HepG2 (cell line): Measurements from ENCODE around the gene BACH2. TPM values are rescaled to one million over a fixed set of nuclear protein-coding genes. Genes with fewer than 3 reads are reported as not detected.

Experiments
- ATAC-seq: fragments of 200-7000 bp; cut with Tn5 transposase; 3 replicates; pipeline ENCODE4 v1.9.1; 2020; ENCODE audit warnings: mild to moderate bottlenecking, moderate library complexity
- BruUV-seq: library from RNA; stranded (reverse); fragments of 400-500 nt; replicated peaks from 2 replicates; lab custom pipeline; 2021; lab: Mats Ljungman, UMichigan
- CTCF ChIA-PET: fragments of 300-600 bp; formaldehyde crosslinking; extraction: SDS; loops from one replicate; lab custom pipeline; 2021; ENCODE audit warnings: low total read pairs, inconsistent platforms, low intra/inter-chr PET ratio; lab: Yijun Ruan, JAX
- POLR2A ChIA-PET: fragments of 350-600 bp; sonication (Branson Sonifier 250); formaldehyde crosslinking; loops from one replicate; lab custom pipeline; 2020; ENCODE audit warnings: antibody characterized with exemption, inconsistent platforms; lab: Yijun Ruan, JAX
- DNase-seq: peaks from one replicate; pipeline ENCODE4 v3.0.0-alpha.2; 2015; ENCODE audit warnings: low spot score
- FAIRE-seq: peaks from 3 replicates; lab custom pipeline; 2011; peaks lifted over from hg19 to GRCh38; lab: Jason Lieb, UNC
- H2AFZ ChIP-seq: one replicate; pipeline ENCODE4 v1.6.1; 2011; ENCODE audit warnings: low read length, inconsistent platforms
- H3K27ac ChIP-seq: fragments of 300-600 bp; 3 replicates; pipeline ENCODE4 v1.8.0; 2011; ENCODE audit warnings: mixed run types, mild to moderate bottlenecking, mixed read lengths, low read length, inconsistent platforms; ENCODE audit not compliant: insufficient read depth; ENCODE audit errors: extremely low read length
- H3K27me3 ChIP-seq, 2 experiments: fragments of 200-600 bp in 1 of 2; 2 replicates in 1 of 2; 3 replicates in 1 of 2; pipeline versions ENCODE4 v1.6.0 to v1.8.0; 2011; ENCODE audit warnings: low read length in 2 of 2, mild to moderate bottlenecking in 2 of 2, moderate library complexity in 2 of 2, inconsistent platforms in 1 of 2; ENCODE audit not compliant: insufficient read depth in 2 of 2, control insufficient read depth in 1 of 2
- H3K36me3 ChIP-seq, 2 experiments: fragments of 200-600 bp in 1 of 2; replicated peaks in 1 of 2; 2 replicates in 1 of 2; 3 replicates in 1 of 2; pipeline versions ENCODE4 v1.5.1 to v1.8.0; 2011; ENCODE audit warnings: low read length in 2 of 2, inconsistent platforms in 1 of 2; ENCODE audit not compliant: insufficient read depth in 2 of 2, control insufficient read depth in 1 of 2
- H3K4me1 ChIP-seq: 2 replicates; pipeline ENCODE4 v1.5.1; 2012; ENCODE audit warnings: low read length, inconsistent platforms; ENCODE audit not compliant: insufficient read depth
- H3K4me2 ChIP-seq: 2 replicates; pipeline ENCODE4 v1.6.0; 2011; ENCODE audit warnings: low read depth, low read length, inconsistent platforms
- H3K4me3 ChIP-seq, 3 experiments: fragments of 200-600 bp in 1 of 3; sonication (generic), shearing (Covaris generic) in 1 of 3; replicated peaks in 1 of 3; 2 replicates each; pipeline ENCODE4 v1.5.1; 2011 to 2016; ENCODE audit warnings: low read length in 3 of 3, inconsistent platforms in 2 of 3, low read depth in 2 of 3, mild to moderate bottlenecking in 2 of 3, control low read depth in 1 of 3, mixed read lengths in 1 of 3; ENCODE audit not compliant: insufficient read depth in 1 of 3
- H3K79me2 ChIP-seq: one replicate; pipeline ENCODE4 v1.6.1; 2011; ENCODE audit warnings: low read length, inconsistent platforms; ENCODE audit not compliant: insufficient read depth
- H3K9ac ChIP-seq: 2 replicates; pipeline ENCODE4 v1.6.0; 2011; ENCODE audit warnings: mild to moderate bottlenecking, low read depth, low read length, inconsistent platforms; ENCODE audit not compliant: insufficient read depth
- H3K9me3 ChIP-seq: 2 replicates; pipeline ENCODE4 v1.5.1; 2012; ENCODE audit warnings: mild to moderate bottlenecking, low read length
- H4K20me1 ChIP-seq: 2 replicates; pipeline ENCODE4 v1.6.0; 2011; ENCODE audit warnings: inconsistent platforms, mild to moderate bottlenecking, low read length, moderate library complexity; ENCODE audit not compliant: insufficient read depth
- CBFB ChIP-seq: sonication (generic); formaldehyde crosslinking; IDR thresholded peaks from 2 replicates; pipeline ENCODE4 v1.4.0; 2020; ENCODE audit warnings: missing genetic modification reagents
- CTCF ChIP-seq: sonication (generic); formaldehyde crosslinking; IDR thresholded peaks from 2 replicates; pipeline ENCODE4 v1.5.0; 2020; ENCODE audit warnings: mild to moderate bottlenecking, missing genetic modification reagents, moderate library complexity
- SRY ChIP-seq: sonication (generic); formaldehyde crosslinking; IDR thresholded peaks from 2 replicates; pipeline ENCODE4 v1.8.0; 2022; ENCODE audit warnings: mild to moderate bottlenecking, missing genetic modification reagents
- STAG1 ChIP-seq: sonication (generic); formaldehyde crosslinking; IDR thresholded peaks from 2 replicates; pipeline ENCODE4 v1.4.0; 2020; ENCODE audit warnings: missing genetic modification reagents
- ZNF552 ChIP-seq: sonication (generic); formaldehyde crosslinking; IDR thresholded peaks from 2 replicates; pipeline ENCODE4 v1.9.0; 2022; ENCODE audit warnings: missing genetic modification reagents, mild to moderate bottlenecking, borderline replicate concordance
- ZNF629 ChIP-seq: sonication (generic); formaldehyde crosslinking; conservative IDR thresholded peaks from 2 replicates; pipeline ENCODE4 v1.5.0; 2020; ENCODE audit warnings: missing genetic modification reagents
- WGBS: methylation state at CpG from one replicate; pipeline ENCODE4 v1.1.6; 2017; ENCODE audit warnings: low lambda C conversion rate; 5-methylcytosine and 5-hydroxymethylcytosine counted together
- in situ Hi-C: cut with HindIII; loops from 2 replicates; pipeline ENCODE4 v1.10.0; 2017; ENCODE audit warnings: low pct_unique_long_range_greater_than_20kb; ENCODE audit not compliant: extremely low pct_ligation_motif_present
- intact Hi-C: fragments of 100-400 bp; cut with micrococcal nuclease; formaldehyde crosslinking; loops from one replicate; pipeline ENCODE4 v1.10.0; 2022; ENCODE audit not compliant: unreplicated experiment
- polyA plus RNA-seq, 8 experiments: library from polyadenylated mRNA; depleted of rRNA in 3 of 8; stranded (reverse) in 7 of 8; unstranded in 1 of 8; fragments of >200 nt; fragmentation: Illumina TruSeq in 4 of 8; extraction: Trizol in 4 of 8; gene quantifications; 2 replicates each; pipeline versions ENCODE4 v1.2.1 to v1.2.3, GENCODE V29; 2011 to 2016; ENCODE audit warnings: low read depth in 4 of 8, missing spikeins in 1 of 8, mixed read lengths in 1 of 8; ENCODE audit not compliant: insufficient read depth in 1 of 8
- total RNA-seq, 5 experiments: library from RNA; depleted of rRNA; stranded (reverse); fragments of >200 nt; fragmentation: Illumina TruSeq; extraction: Trizol; gene quantifications; 2 replicates each; pipeline ENCODE4 v1.2.3, GENCODE V29; 2016; ENCODE audit warnings: low read depth in 1 of 5

BACH2 gene
- total and polyA plus RNA-seq, 2 of the 13 experiments (the other 11 are each of a cell fraction or from before 2014, with no cell fraction given) = 0.01 TPM; not detected in 1

DNA sequence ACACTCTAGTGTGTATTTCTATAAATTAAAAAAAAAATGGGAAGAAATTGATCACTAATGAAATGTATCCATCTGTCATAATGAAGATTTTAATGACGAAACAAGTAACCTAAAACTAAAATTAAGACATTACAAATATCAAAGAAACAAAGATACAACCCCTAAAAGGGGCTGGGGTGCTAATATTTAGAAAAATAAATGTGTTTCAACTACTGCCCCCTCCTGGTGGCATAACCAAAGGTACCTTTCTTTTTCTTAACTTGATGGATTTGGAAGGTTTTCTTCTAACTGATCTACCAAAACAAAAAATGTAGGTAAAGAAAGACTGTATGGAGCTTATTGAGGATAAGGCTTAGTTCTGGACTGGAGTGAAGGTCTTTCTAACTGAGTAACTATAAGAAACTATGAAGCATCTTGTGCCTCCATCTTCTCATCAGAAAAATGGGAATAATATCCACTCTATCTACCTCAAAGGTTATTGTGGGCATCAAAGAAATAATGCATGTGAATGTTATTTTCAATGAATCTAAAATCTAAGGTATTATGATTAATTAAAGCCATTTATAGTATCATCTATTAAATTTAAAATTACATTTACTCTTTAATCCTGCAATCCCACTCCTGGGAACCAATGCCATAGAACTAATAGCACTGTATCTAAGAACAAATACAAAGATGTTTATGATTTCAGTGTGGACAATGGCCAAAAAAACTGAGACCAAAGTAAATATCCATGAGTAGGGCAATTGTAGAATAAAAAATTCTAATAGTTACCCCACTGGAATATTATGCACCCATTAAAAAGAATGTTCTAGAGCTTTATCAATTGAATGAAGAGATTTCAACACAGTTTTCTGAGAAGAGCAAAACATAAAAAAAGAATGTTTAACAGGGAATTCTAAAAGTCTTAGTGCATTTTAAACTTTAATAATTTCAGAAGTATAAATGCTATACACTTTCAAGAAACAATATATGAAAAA is 117.2 kb downstream of the BACH2 start:
- BruUV-seq = no TSS peak
- ChIA-PET CTCF (interaction anchor here (1.3 kb wide), 1 partner anchor 239 kb away, joined by 6 read pairs; no protein-coding TSS in a partner anchor), POLR2A (no interaction called here)
- H3K79me2 ChIP-seq = no peaks in the 10 kb centered on the region
- H3K27ac ChIP-seq = no peak overlapping the region
- ATAC-seq (no peak), DNase-seq (no peak), FAIRE-seq (no peak)
- no peaks in the 10 kb centered on the region for H4K20me1 ChIP-seq
- intact Hi-C loops = loop anchor here (2.0 to 10.0 kb wide), 2 partner anchors 205 to 239 kb away; no protein-coding TSS in a partner anchor
- 0% methylated on average over 1 of the region's 1 CpG for WGBS
- H3K9ac ChIP-seq = no peak overlapping the region
- no peaks in the 10 kb centered on the region for H3K9me3 ChIP-seq
- H3K4me1 ChIP-seq = no peaks in the 10 kb centered on the region
- no peaks in the 10 kb centered on the region for H3K36me3 ChIP-seq
- no peak overlapping the region for H2AFZ ChIP-seq
- no peak overlapping the region for H3K4me3 ChIP-seq
- no peak overlapping the region for H3K4me2 ChIP-seq
- in situ Hi-C loops = loop anchor here (10.0 kb wide), 1 partner anchor 235 kb away; no protein-coding TSS in a partner anchor
- H3K27me3 ChIP-seq = no peaks in the 10 kb centered on the region; a peak in 1 of 5 replicates
- TF ChIP-seq SRY (CRISPR knock-in tag) (no peak), ZNF629 (CRISPR knock-in tag) (0 out of 2 replicates have a peak, but pooled peaks have one; percentile 16), ZNF552 (CRISPR knock-in tag) (no peak), STAG1 (peak; percentile 11; the same call in 1 of the 2 replicates), CTCF (CRISPR knock-in tag) (0 out of 2 replicates have a peak, but pooled peaks have one; percentile 16), CBFB (no peak)
